Heart right ventricle (tissue), 16 donors: ENCODE data around the gene KIR3DL1. TPM values are rescaled to one million over a fixed set of nuclear protein-coding genes. Genes with fewer than 3 reads are reported as not detected.
"Not testable (repeated sequence)": the region's sequence is repeated elsewhere in the genome, so short reads cannot be mapped to it uniquely, and the experiment has no call there.

Experiments
- ATAC-seq, 8 donors: fragments of 200-7000 bp; cut with Tn5 transposase; one replicate each; pipeline ENCODE4 v1.9.1; 2020; ENCODE audit warnings: mild to moderate bottlenecking in 8 of 8, moderate library complexity in 8 of 8, moderate number of reproducible peaks in 1 of 8
- DNase-seq, 2 donors: peaks; one replicate each; pipeline ENCODE4 v3.0.0-alpha.2; 2020
- H3K27ac ChIP-seq, 10 donors: fragments of 200-600 bp; sonication (generic) in 2 of 10; one replicate each; pipeline versions ENCODE4 v1.5.0 to v1.8.0; 2020 to 2022; ENCODE audit warnings: mild to moderate bottlenecking in 3 of 10
- H3K27me3 ChIP-seq, 7 donors: fragments of 200-600 bp; one replicate each; pipeline ENCODE4 v1.8.0; 2021 to 2022; ENCODE audit warnings: mild to moderate bottlenecking in 2 of 7
- H3K36me3 ChIP-seq, 9 donors: fragments of 200-600 bp; sonication (generic) in 1 of 9; one replicate each; pipeline versions ENCODE4 v1.5.0 to v1.8.0; 2020 to 2022; ENCODE audit warnings: mild to moderate bottlenecking in 2 of 9
- H3K4me1 ChIP-seq, 9 donors: fragments of 200-600 bp; sonication (generic) in 1 of 9; one replicate each; pipeline versions ENCODE4 v1.5.0 to v1.8.0; 2020 to 2022; ENCODE audit warnings: mild to moderate bottlenecking in 4 of 9
- H3K4me3 ChIP-seq, 10 donors: fragments of 200-600 bp; sonication (generic) in 2 of 10; one replicate each; pipeline versions ENCODE4 v1.5.0 to v1.8.0; 2020 to 2022; ENCODE audit warnings: mild to moderate bottlenecking in 7 of 10, moderate library complexity in 2 of 10
- H3K9me3 ChIP-seq, 11 donors: fragments of 200-600 bp in 10 of 11; sonication (generic) in 2 of 11; one replicate each; pipeline versions ENCODE4 v1.5.0 to v1.8.0; 2013 to 2022; ENCODE audit warnings: mild to moderate bottlenecking in 2 of 11, control low read depth in 1 of 11, moderate library complexity in 1 of 11
- CTCF ChIP-seq, 9 donors: fragments of 200-600 bp; sonication (generic) in 2 of 9; IDR thresholded peaks; one replicate each; pipeline versions ENCODE4 v1.5.0 to v1.8.0; 2021 to 2022; ENCODE audit warnings: antibody characterized with exemption in 9 of 9, mild to moderate bottlenecking in 5 of 9, moderate library complexity in 1 of 9
- WGBS, 2 donors: extraction: QIAGEN DNeasy Blood & Tissue Kit; methylation state at CpG; one replicate each; pipeline ENCODE4 v1.1.7; 2013; ENCODE audit warnings: inconsistent platforms in 1 of 2; 5-methylcytosine and 5-hydroxymethylcytosine counted together
- intact Hi-C, 10 donors: fragments of 100-400 bp; cut with DNase I; formaldehyde crosslinking; loops; one replicate each; pipeline versions ENCODE4 v1.11.1 to v1.14.2; 2022
- polyA plus RNA-seq, 2 donors: library from polyadenylated mRNA; stranded (reverse); fragments of 200-250 nt; gene quantifications; one replicate each; pipeline ENCODE4 v1.2.3, GENCODE V29; 2013
- total RNA-seq, 10 donors: library from RNA; stranded (reverse); fragmentation: NEBNext Ultra II Directional in 3 of 10; extraction: Animal tissue kit (Norgen Biotek cat#: 25700) in 3 of 10; gene quantifications; one replicate each; pipeline versions ENCODE4 v1.2.1 to v1.2.4, GENCODE V29; 2021 to 2023
- donor health status: Arrhythmogenic right ventricular cardiomyopathy.
- donor health status: ischemic (EF 13 %, LVEDD 7.1; RV severe dilation, severe dysfunction).
- donor health status: healthy with polysubstance abuse.
- donor health status: DM: no; HTN: yes; CAD: no.
- donor health status: DM: no; HTN: no; CAD: no.
- donor health status: ischemic (EF 25% LVEDD 6.9; RV normal size, moderate dysfunction).
- donor health status: ischemic (EF 25% LVEDD 5.7; RV mildly dilated, moderate dysfunction).
- donor health status: healthy.
- donor health status: DM: yes; HTN: yes; CAD: no.
- donor health status: Ischemic cardiomyopathy.
- donor health status: ischemic (EF 35%, LVEDD 5.7; RV mildly dilated, moderate dysfunction).
- donor health status: nonischemic (EF 11% LVEDD 7.7; RV severe dilation, severe dysfunction).
- donor health status: DM: yes; HTN: yes; CAD: no.
- donor health status: PGD.
- donor health status: ischemic (EF 29% LVEDD 5.4; RV normal size, mild dysfunction).
- donor health status: nonischemic (EF 23%, LVEDD 6.1; RV moderate dilation, normal function).

Gene KIR3DL1
- total and polyA plus RNA-seq, 12 donors: 0.13 to 0.90 (median 0.14) TPM; not detected in 9

- peaks cover 0 to 13% (median 4%) of the 10 kb centered on the region in 7 donors for H3K27me3 ChIP-seq
- DNase-seq, intact Hi-C loops, H3K4me3 ChIP-seq, H3K4me1 ChIP-seq, ATAC-seq, H3K9me3 ChIP-seq, H3K36me3 ChIP-seq, H3K27ac ChIP-seq: not testable (repeated sequence)
- 84% methylated on average over 24 of the region's 24 CpGs for WGBS, 2 donors
Observed at GRCh38 chr19:54786091-54786723, 30.1 kb upstream of the KIR3DL1 start.

GRCh38 chr19:54788154-54788553 is 28.1 kb upstream of the KIR3DL1 start:
- intact Hi-C loops, ATAC-seq, H3K4me1 ChIP-seq, H3K36me3 ChIP-seq, H3K27ac ChIP-seq, H3K4me3 ChIP-seq, DNase-seq, H3K9me3 ChIP-seq: not testable (repeated sequence)
- WGBS, 2 donors: 76 to 79% methylated on average over 6 of the region's 6 CpGs
- H3K27me3 ChIP-seq: peaks cover 0 to 13% (median 4%) of the 10 kb centered on the region in 7 donors

- no peak for ATAC-seq
Observed at GRCh38 chr19:54790711-54791110, 25.6 kb upstream of the KIR3DL1 start.

GRCh38 chr19:54791476-54791875 is 24.8 kb upstream of the KIR3DL1 start:
- intact Hi-C loops: no loop called here
- ATAC-seq (no peak), DNase-seq (no peak)
- no peak overlapping the region for H3K4me3 ChIP-seq
- no peaks in the 10 kb centered on the region for H3K36me3 ChIP-seq
- WGBS, 2 donors: 70 to 76% methylated on average over 6 of the region's 6 CpGs
- H3K27ac ChIP-seq: no peak overlapping the region
- no peak for TF ChIP-seq CTCF (IDR thresholded peaks at IDR 0.05)
- H3K9me3 ChIP-seq: no peaks in the 10 kb centered on the region
- H3K27me3 ChIP-seq: peaks cover 0 to 12% (median 0%) of the 10 kb centered on the region in 7 donors
- H3K4me1 ChIP-seq: peaks cover 0 to 24% (median 0%) of the 10 kb centered on the region in 9 donors

More at GRCh38 chr19:54790711-54791110, 25.6 kb upstream of the KIR3DL1 start:
- Histone ChIP-seq H3K36me3 (no peaks in the 10 kb centered on the region), H3K4me1 (peaks cover 0 to 16% (median 0%) of the 10 kb centered on the region in 9 donors), H3K27me3 (peaks cover 0 to 13% (median 4%) of the 10 kb centered on the region in 7 donors), H3K9me3 (no peaks in the 10 kb centered on the region), H3K4me3 (no peak overlapping the region), H3K27ac (no peak overlapping the region)
- whole genome bisulfite sequencing, 2 donors: 52 to 66% methylated on average over 5 of the region's 5 CpGs
- intact Hi-C loops: no loop called here
- TF ChIP-seq CTCF (IDR thresholded peaks at IDR 0.05): no peak
- DNase-seq: no peak

GRCh38 chr19:54792814-54793213 is 23.5 kb upstream of the KIR3DL1 start:
- intact Hi-C loops: no loop called here

More at GRCh38 chr19:54792814-54793213, 23.5 kb upstream of the KIR3DL1 start:
- peaks cover 0 to 25% (median 0%) of the 10 kb centered on the region in 9 donors for H3K4me1 ChIP-seq
- 32 to 54% methylated on average over 8 of the region's 8 CpGs for WGBS, 2 donors
- DNase-seq (no peak), ATAC-seq (peak in 1 of 8 donors; percentile 40)
- H3K4me3 ChIP-seq: peak overlapping the region in 8 of 10 donors; percentile 12 to 48 (median 36)
- H3K36me3 ChIP-seq: no peaks in the 10 kb centered on the region
- no peak for TF ChIP-seq CTCF (IDR thresholded peaks at IDR 0.05)
- H3K27me3 ChIP-seq: peaks cover 0 to 6% (median 0%) of the 10 kb centered on the region in 7 donors
- H3K9me3 ChIP-seq: no peaks in the 10 kb centered on the region
- peak overlapping the region in 6 of 10 donors; percentile 20 to 75 (median 38) for H3K27ac ChIP-seq
